Measurements from ENCODE around the gene AP3S2. TPM values are rescaled to one million over a fixed set of nuclear protein-coding genes. Genes with fewer than 3 reads are reported as not detected.

Gene AP3S2
- total RNA-seq, 4 donors from 2014 or later: 17.4 to 70.6 (median 35.9) TPM

- no peaks in the 10 kb centered on the region for H3K9me3 ChIP-seq
- DNase-seq: no peak
- TF ChIP-seq CTCF (IDR thresholded peaks at IDR 0.05) (no peak), POLR2A (IDR thresholded peaks at IDR 0.05) (no peak)
- H3K4me1 ChIP-seq: no peaks in the 10 kb centered on the region
- intact Hi-C loops (cut with DNase I; ENCODE audit: low total_unique reads): no loop called here
- H3K4me3 ChIP-seq: no peak overlapping the region
- H3K27me3 ChIP-seq: no peaks in the 10 kb centered on the region
- H3K27ac ChIP-seq: no peak overlapping the region
- no peaks in the 10 kb centered on the region for H3K36me3 ChIP-seq
Measured at GRCh38 chr15:89841306-89841705, 52.5 kb downstream of the AP3S2 start.

- Histone ChIP-seq H3K27me3 (no peaks in the 10 kb centered on the region), H3K27ac (no peak overlapping the region), H3K9me3 (no peaks in the 10 kb centered on the region), H3K36me3 (no peaks in the 10 kb centered on the region), H3K4me1 (no peaks in the 10 kb centered on the region), H3K4me3 (no peak overlapping the region)
- DNase-seq: no peak
- TF ChIP-seq POLR2A (IDR thresholded peaks at IDR 0.05) (no peak), CTCF (IDR thresholded peaks at IDR 0.05) (no peak)
- intact Hi-C loops (cut with DNase I; ENCODE audit: low total_unique reads): no loop called here
Measured at GRCh38 chr15:89839167-89839810, 54.5 kb downstream of the AP3S2 start.

- intact Hi-C loops (cut with DNase I; ENCODE audit: low total_unique reads): no loop called here
- Histone ChIP-seq H3K9me3 (no peaks in the 10 kb centered on the region), H3K4me3 (no peak overlapping the region), H3K4me1 (no peaks in the 10 kb centered on the region), H3K27ac (peak overlapping the region in 1 of 2 donors; percentile 39), H3K36me3 (no peaks in the 10 kb centered on the region), H3K27me3 (no peaks in the 10 kb centered on the region)
- no peak for TF ChIP-seq CTCF (IDR thresholded peaks at IDR 0.05)
- no peak for TF ChIP-seq POLR2A (IDR thresholded peaks at IDR 0.05)
- no peak for DNase-seq
Measured at GRCh38 chr15:89837830-89838178, 56.0 kb downstream of the AP3S2 start.

- no peaks in the 10 kb centered on the region for H3K36me3 ChIP-seq
- no peak for DNase-seq
- peak overlapping the region; percentile 39 to 44 for H3K27ac ChIP-seq
- no peaks in the 10 kb centered on the region for H3K9me3 ChIP-seq
- no peaks in the 10 kb centered on the region for H3K4me1 ChIP-seq
- no peaks in the 10 kb centered on the region for H3K27me3 ChIP-seq
- TF ChIP-seq CTCF (IDR thresholded peaks at IDR 0.05) (no peak), POLR2A (IDR thresholded peaks at IDR 0.05) (no peak)
- intact Hi-C loops (cut with DNase I; ENCODE audit: low total_unique reads): no loop called here
- no peak overlapping the region for H3K4me3 ChIP-seq
Measured at GRCh38 chr15:89837134-89837829, 56.5 kb downstream of the AP3S2 start.

- no peak for DNase-seq
- intact Hi-C loops (cut with DNase I; ENCODE audit: low total_unique reads): no loop called here
- no peaks in the 10 kb centered on the region for H3K27me3 ChIP-seq
- peak overlapping the region; percentile 39 to 44 for H3K27ac ChIP-seq
- H3K4me1 ChIP-seq: no peaks in the 10 kb centered on the region
- no peaks in the 10 kb centered on the region for H3K9me3 ChIP-seq
- H3K36me3 ChIP-seq: no peaks in the 10 kb centered on the region
- H3K4me3 ChIP-seq: no peak overlapping the region
- TF ChIP-seq CTCF (IDR thresholded peaks at IDR 0.05): no peak
Measured at GRCh38 chr15:89836267-89837133, 57.3 kb downstream of the AP3S2 start.
